ENCODE results near the gene TMEM131L.

TMEM131L gene

GRCh38 chr4:153480704-153481103 lies 14.5 kb downstream of the TMEM131L start:
- no peak for TF ChIP-seq GATA3 (IDR thresholded peaks at IDR 0.05; ENCODE audit: low read depth, low read length)

GRCh38 chr4:153481478-153481877 lies 15.3 kb downstream of the TMEM131L start:
- TF ChIP-seq GATA3 (IDR thresholded peaks at IDR 0.05; ENCODE audit: low read depth, low read length), result no peak
- no peak for TF ChIP-seq GATA2 (IDR thresholded peaks at IDR 0.05; ENCODE audit: low read depth, low read length)

- TF ChIP-seq GATA2 (IDR thresholded peaks at IDR 0.05; ENCODE audit: low read depth, low read length), result no peak
Observed at GRCh38 chr4:153483432-153484418, 17.6 kb downstream of the TMEM131L start.

GRCh38 chr4:153485359-153485758 lies 19.2 kb downstream of the TMEM131L start:
- TF ChIP-seq GATA2 (IDR thresholded peaks at IDR 0.05; ENCODE audit: low read depth, low read length) (no peak), GATA3 (IDR thresholded peaks at IDR 0.05; ENCODE audit: low read depth, low read length) (no peak)

GRCh38 chr4:153485860-153486259 lies 19.7 kb downstream of the TMEM131L start:
- TF ChIP-seq GATA2 (IDR thresholded peaks at IDR 0.05; ENCODE audit: low read depth, low read length) (no peak), GATA3 (IDR thresholded peaks at IDR 0.05; ENCODE audit: low read depth, low read length) (no peak)

- TF ChIP-seq GATA3 (IDR thresholded peaks at IDR 0.05; ENCODE audit: low read depth, low read length), result no peak
- no peak for TF ChIP-seq GATA2 (IDR thresholded peaks at IDR 0.05; ENCODE audit: low read depth, low read length)
Observed at GRCh38 chr4:153486281-153487151, 20.4 kb downstream of the TMEM131L start.

GRCh38 chr4:153488006-153488891 lies 22.1 kb downstream of the TMEM131L start:
- no peak for TF ChIP-seq GATA3 (IDR thresholded peaks at IDR 0.05; ENCODE audit: low read depth, low read length)
- TF ChIP-seq GATA2 (IDR thresholded peaks at IDR 0.05; ENCODE audit: low read depth, low read length), result no peak

GRCh38 chr4:153489856-153490558 lies 23.8 kb downstream of the TMEM131L start:
- TF ChIP-seq GATA3 (IDR thresholded peaks at IDR 0.05; ENCODE audit: low read depth, low read length), result no peak
- no peak for TF ChIP-seq GATA2 (IDR thresholded peaks at IDR 0.05; ENCODE audit: low read depth, low read length)

GRCh38 chr4:153490985-153491483 lies 24.9 kb downstream of the TMEM131L start:
- TF ChIP-seq GATA3 (IDR thresholded peaks at IDR 0.05; ENCODE audit: low read depth, low read length) (no peak), GATA2 (IDR thresholded peaks at IDR 0.05; ENCODE audit: low read depth, low read length) (no peak)

GRCh38 chr4:153494562-153494961 lies 28.4 kb downstream of the TMEM131L start:
- TF ChIP-seq GATA2 (IDR thresholded peaks at IDR 0.05; ENCODE audit: low read depth, low read length) (no peak), GATA3 (IDR thresholded peaks at IDR 0.05; ENCODE audit: low read depth, low read length) (no peak)

GRCh38 chr4:153495480-153496193 lies 29.5 kb downstream of the TMEM131L start:
- TF ChIP-seq GATA2 (IDR thresholded peaks at IDR 0.05; ENCODE audit: low read depth, low read length) (no peak), GATA3 (IDR thresholded peaks at IDR 0.05; ENCODE audit: low read depth, low read length) (no peak)

GRCh38 chr4:153497091-153497531 lies 31.0 kb downstream of the TMEM131L start:
- TF ChIP-seq GATA2 (IDR thresholded peaks at IDR 0.05; ENCODE audit: low read depth, low read length) (no peak), GATA3 (IDR thresholded peaks at IDR 0.05; ENCODE audit: low read depth, low read length) (no peak)
